GM21717 (cell line): Measurements from ENCODE around the gene PKD1.

Experiments used
- ATAC-seq: cut with Tn5 transposase; IDR thresholded peaks from one replicate; pipeline ENCODE4 v1.9.1; 2021; ENCODE audit warnings: mild to moderate bottlenecking, moderate library complexity; ENCODE audit not compliant: unreplicated experiment

Gene PKD1

GRCh38 chr16:2135770-2136490 is at the start of gene PKD1:
Gene PKD1, minus strand, starts transcription at chr16:2135898. Its CDS starts 209 bp downstream, at chr16:2135689.
- ATAC-seq, result peak; percentile 41

- ATAC-seq, result no peak
Observed at GRCh38 chr16:2184962-2185361, 49.3 kb upstream of the PKD1 start.

- ATAC-seq, result no peak
Observed at GRCh38 chr16:2184346-2184745, 48.6 kb upstream of the PKD1 start.

- no peak for ATAC-seq
Observed at GRCh38 chr16:2183671-2184070, 48.0 kb upstream of the PKD1 start.

- ATAC-seq, result no peak
Observed at GRCh38 chr16:2181952-2182351, 46.3 kb upstream of the PKD1 start.

- ATAC-seq, result no peak
Observed at GRCh38 chr16:2180962-2181923, 45.5 kb upstream of the PKD1 start.

GRCh38 chr16:2180461-2180860 is 44.8 kb upstream of the PKD1 start:
- ATAC-seq, result no peak

GRCh38 chr16:2179576-2179975 is 43.9 kb upstream of the PKD1 start:
- no peak for ATAC-seq

GRCh38 chr16:2179107-2179501 is 43.4 kb upstream of the PKD1 start:
- ATAC-seq, result no peak

- ATAC-seq, result no peak
Observed at GRCh38 chr16:2178321-2179106, 42.8 kb upstream of the PKD1 start.

- ATAC-seq, result no peak
Observed at GRCh38 chr16:2177561-2177960, 41.9 kb upstream of the PKD1 start.

- no peak for ATAC-seq
Observed at GRCh38 chr16:2177101-2177500, 41.4 kb upstream of the PKD1 start.

- ATAC-seq, result no peak
Observed at GRCh38 chr16:2176047-2176446, 40.3 kb upstream of the PKD1 start.

- ATAC-seq, result no peak
Observed at GRCh38 chr16:2175454-2175853, 39.8 kb upstream of the PKD1 start.

- no peak for ATAC-seq
Observed at GRCh38 chr16:2174396-2175131, 38.9 kb upstream of the PKD1 start.

GRCh38 chr16:2173916-2174315 is 38.2 kb upstream of the PKD1 start:
- no peak for ATAC-seq

GRCh38 chr16:2173366-2173765 is 37.7 kb upstream of the PKD1 start:
- no peak for ATAC-seq

GRCh38 chr16:2172688-2173335 is 37.1 kb upstream of the PKD1 start:
- no peak for ATAC-seq

GRCh38 chr16:2171601-2172178 is 36.0 kb upstream of the PKD1 start:
- ATAC-seq, result no peak
